PC-3 (cell line): ENCODE data around the gene LYPD1. TPM values are rescaled to one million over a fixed set of nuclear protein-coding genes. Genes with fewer than 3 reads are reported as not detected.

Experiments used
- ATAC-seq: fragments of 200-7000 bp; cut with Tn5 transposase; 2 replicates; pipeline ENCODE4 v1.9.1; 2020; ENCODE audit warnings: mild to moderate bottlenecking, moderate library complexity
- BruUV-seq: library from RNA; stranded (reverse); fragments of 400-500 nt; replicated peaks from 2 replicates; lab custom pipeline; 2021; lab: Mats Ljungman, UMichigan
- CTCF ChIA-PET: fragments of 300-600 bp; sonication (Branson Sonifier 250); formaldehyde crosslinking; loops from one replicate; lab custom pipeline; 2022; ENCODE audit warnings: antibody characterized with exemption; lab: Charles Lee
- POLR2A ChIA-PET: fragments of 300-600 bp; sonication (Branson Sonifier 250); formaldehyde crosslinking; loops from one replicate; lab custom pipeline; 2022; ENCODE audit warnings: antibody characterized with exemption; ENCODE audit not compliant: unreplicated experiment; lab: Charles Lee
- DNase-seq: peaks from one replicate; pipeline ENCODE4 v3.0.0-alpha.2; 2015
- H2AFZ ChIP-seq: fragments of 300-600 bp; sonication (generic); 2 replicates; pipeline ENCODE4 v1.6.0; 2016; ENCODE audit warnings: antibody characterized with exemption, low read length
- H3F3A ChIP-seq: fragments of 300-600 bp; sonication (generic); one replicate; pipeline ENCODE4 v1.6.0; 2017; ENCODE audit warnings: antibody characterized with exemption, low read length, control low read depth, mild to moderate bottlenecking; ENCODE audit not compliant: unreplicated experiment
- H3K27ac ChIP-seq: fragments of 300-600 bp; sonication (generic); 2 replicates; pipeline ENCODE4 v1.5.1; 2016; ENCODE audit warnings: mild to moderate bottlenecking, low read length
- H3K27me3 ChIP-seq: fragments of 300-600 bp; sonication (generic); 2 replicates; pipeline ENCODE4 v1.6.1; 2016; ENCODE audit warnings: low read length, mixed read lengths
- H3K36me3 ChIP-seq: fragments of 300-600 bp; sonication (generic); 2 replicates; pipeline ENCODE4 v1.6.1; 2016; ENCODE audit warnings: low read depth, mixed run types, low read length, mixed read lengths
- H3K4me1 ChIP-seq: fragments of 300-600 bp; sonication (generic); 2 replicates; pipeline ENCODE4 v1.5.1; 2016; ENCODE audit warnings: low read length; ENCODE audit not compliant: insufficient read depth
- H3K4me2 ChIP-seq: fragments of 300-600 bp; sonication (generic); 2 replicates; pipeline ENCODE4 v1.6.0; 2016; ENCODE audit warnings: low read length
- H3K4me3 ChIP-seq: fragments of 300-600 bp; sonication (generic); 2 replicates; pipeline ENCODE4 v1.5.1; 2016; ENCODE audit warnings: mild to moderate bottlenecking, low read length, mixed read lengths
- H3K79me2 ChIP-seq: fragments of 300-600 bp; sonication (generic); 2 replicates; pipeline ENCODE4 v1.6.1; 2017; ENCODE audit warnings: low read length, mixed read lengths
- H3K9ac ChIP-seq: fragments of 300-600 bp; sonication (generic); 2 replicates; pipeline ENCODE4 v1.6.0; 2016; ENCODE audit warnings: mild to moderate bottlenecking, low read length
- H3K9me2 ChIP-seq: fragments of 300-600 bp; sonication (generic); replicated peaks from 2 replicates; pipeline ENCODE4 v1.6.1; 2016; ENCODE audit warnings: mixed run types, low read length, mixed read lengths
- H3K9me3 ChIP-seq: fragments of 300-600 bp; sonication (generic); 2 replicates; pipeline ENCODE4 v1.6.1; 2016; ENCODE audit warnings: low read length, mixed read lengths
- H4K20me1 ChIP-seq: fragments of 300-600 bp; sonication (generic); 2 replicates; pipeline ENCODE4 v1.6.1; 2016; ENCODE audit warnings: low read length, mixed read lengths
- CTCF ChIP-seq: fragments of 300-600 bp; sonication (generic); conservative IDR thresholded peaks from 2 replicates; pipeline ENCODE4 v1.5.1; 2017; ENCODE audit warnings: antibody characterized with exemption, low read depth, mild to moderate bottlenecking, low read length
- EZH2 ChIP-seq: fragments of 300-600 bp; sonication (generic); IDR thresholded peaks from one replicate; pipeline ENCODE4 v1.6.1; 2017; ENCODE audit warnings: antibody characterized with exemption, mild to moderate bottlenecking, low read length; ENCODE audit not compliant: unreplicated experiment
- EZH2phosphoT487 ChIP-seq: fragments of 300-600 bp; sonication (generic); IDR thresholded peaks from 2 replicates; pipeline ENCODE4 v1.6.1; 2018; ENCODE audit warnings: mild to moderate bottlenecking, antibody characterized with exemption, low read length, borderline replicate concordance
- intact Hi-C: fragments of 100-400 bp; cut with micrococcal nuclease; formaldehyde crosslinking; loops from 2 replicates; pipeline ENCODE4 v1.9.0; 2023
- total RNA-seq: library from RNA; depleted of rRNA; stranded (reverse); fragments of >200 nt; gene quantifications from 2 replicates; pipeline ENCODE4 v1.2.3, GENCODE V29; 2014

LYPD1 gene
- total RNA-seq, 1 experiment from 2014 or later = 18.7 TPM

- Histone ChIP-seq H3K36me3 (no peaks in the 10 kb centered on the region), H3K9me2 (no peaks in the 10 kb centered on the region), H3K27ac (no peak overlapping the region), H3F3A (no peaks in the 10 kb centered on the region), H3K9me3 (no peaks in the 10 kb centered on the region), H3K27me3 (no peaks in the 10 kb centered on the region), H3K4me2 (no peak overlapping the region), H2AFZ (no peak overlapping the region), H3K79me2 (no peaks in the 10 kb centered on the region), H3K4me1 (no peaks in the 10 kb centered on the region), H3K4me3 (no peak overlapping the region), H3K9ac (no peak overlapping the region), H4K20me1 (no peaks in the 10 kb centered on the region)
- intact Hi-C loops = no loop called here
- DNase-seq (no peak), ATAC-seq (no peak)
- no TSS peak for BruUV-seq
- CTCF ChIA-PET = no interaction called here
- POLR2A ChIA-PET = no interaction called here
- no peak for TF ChIP-seq EZH2phosphoT487
- TF ChIP-seq CTCF = no peak
- TF ChIP-seq EZH2 = no peak
Measured at GRCh38 chr2:132662732-132663131, 7.3 kb downstream of the LYPD1 start.

GRCh38 chr2:132659331-132659730 is 10.7 kb downstream of the LYPD1 start:
- ChIA-PET POLR2A (interaction anchor here (0.6 kb wide), 2 partner anchors 171 to 307 kb away, joined by 3 to 5 read pairs; no protein-coding TSS in a partner anchor), CTCF (no interaction called here)

More at GRCh38 chr2:132659331-132659730, 10.7 kb downstream of the LYPD1 start:
- no peaks in the 10 kb centered on the region for H4K20me1 ChIP-seq
- H3K9me3 ChIP-seq = no peaks in the 10 kb centered on the region
- H3K4me1 ChIP-seq = peaks cover 5% of the 10 kb centered on the region; the same call in 1 of the 2 replicates
- no peak overlapping the region for H3K4me2 ChIP-seq
- intact Hi-C loops = no loop called here
- no TSS peak for BruUV-seq
- no peak overlapping the region for H3K4me3 ChIP-seq
- DNase-seq (no peak), ATAC-seq (no peak)
- H3K9me2 ChIP-seq = no peaks in the 10 kb centered on the region
- H3K36me3 ChIP-seq = no peaks in the 10 kb centered on the region
- no peaks in the 10 kb centered on the region for H3K27me3 ChIP-seq
- no peak overlapping the region for H2AFZ ChIP-seq
- no peak overlapping the region for H3K9ac ChIP-seq
- TF ChIP-seq EZH2phosphoT487 (no peak), CTCF (no peak), EZH2 (no peak)
- no peaks in the 10 kb centered on the region for H3K79me2 ChIP-seq
- no peak overlapping the region for H3K27ac ChIP-seq
- H3F3A ChIP-seq = no peaks in the 10 kb centered on the region
